HFF-Myc (cell line): ENCODE results near the gene SV2C.

Experiments
- DNase-seq: peaks from one replicate; pipeline ENCODE4 v3.0.0-alpha.2; 2011; ENCODE audit warnings: low read depth; ENCODE audit errors: extremely low read depth
- H3K4me3 ChIP-seq: replicated peaks from 2 replicates; pipeline ENCODE4 v1.5.1; 2011; ENCODE audit warnings: low read depth, mild to moderate bottlenecking, control low read depth, low read length
- CTCF ChIP-seq: IDR thresholded peaks from 2 replicates; pipeline ENCODE4 v1.5.1; 2012; ENCODE audit warnings: mild to moderate bottlenecking, low read depth, low read length, control low read depth; ENCODE audit errors: missing control alignments

Gene SV2C

GRCh38 chr5:76372323-76373054, 289.3 kb downstream of the SV2C start:
- TF ChIP-seq CTCF = no peak
- H3K4me3 ChIP-seq = no peak overlapping the region
- peak; percentile 74 for DNase-seq

- no peak for DNase-seq
- no peak for TF ChIP-seq CTCF
These were observed 293.1 kb downstream of the SV2C start for GRCh38 chr5:76376148-76376865.

GRCh38 chr5:76376866-76377230, 293.7 kb downstream of the SV2C start:
- DNase-seq = no peak
- no peak for TF ChIP-seq CTCF
- no peak overlapping the region for H3K4me3 ChIP-seq

More at GRCh38 chr5:76376148-76376865, 293.1 kb downstream of the SV2C start:
- H3K4me3 ChIP-seq = no peak overlapping the region

- DNase-seq = no peak
- TF ChIP-seq CTCF = no peak
- H3K4me3 ChIP-seq = no peak overlapping the region
These were observed 295.2 kb downstream of the SV2C start for GRCh38 chr5:76378355-76378754.

- no peak overlapping the region for H3K4me3 ChIP-seq
- no peak for DNase-seq
- TF ChIP-seq CTCF = no peak
These were observed 296.1 kb downstream of the SV2C start for GRCh38 chr5:76379316-76379715.

- no peak for TF ChIP-seq CTCF
- H3K4me3 ChIP-seq = no peak overlapping the region
- DNase-seq = no peak
These were observed 296.7 kb downstream of the SV2C start for GRCh38 chr5:76379855-76380254.
